K562 (cell line): ENCODE data around the gene GCK. TPM values are rescaled to one million over a fixed set of nuclear protein-coding genes. Genes with fewer than 3 reads are reported as not detected.

Source experiments
- ATAC-seq: fragments of 200-7000 bp; cut with Tn5 transposase; 3 replicates; pipeline ENCODE4 v1.9.1; 2020; ENCODE audit warnings: moderate library complexity
- BruUV-seq: library from RNA; stranded (reverse); fragments of 400-500 nt; replicated peaks from 2 replicates; lab custom pipeline; 2021; lab: Mats Ljungman, UMichigan
- CTCF ChIA-PET: fragments of 300-600 bp; formaldehyde crosslinking; extraction: SDS; loops from one replicate; lab custom pipeline; 2021; ENCODE audit warnings: low intra/inter-chr PET ratio; lab: Yijun Ruan, JAX
- POLR2A ChIA-PET: fragments of 300-600, 350-650 bp; sonication (Branson Sonifier 250); formaldehyde crosslinking; extraction: SDS; loops from one replicate; lab custom pipeline; 2021; ENCODE audit warnings: antibody characterized with exemption, inconsistent platforms; lab: Yijun Ruan, JAX
- DNase-seq, 4 experiments: peaks; one replicate each; pipeline versions ENCODE4 v3.0.0 to v3.0.0-alpha.2; 2011 to 2018; ENCODE audit warnings: low spot score in 3 of 4, mixed read lengths in 3 of 4; ENCODE audit errors: extremely low read depth in 1 of 4
- FAIRE-seq: peaks from 2 replicates; lab custom pipeline; 2011; peaks lifted over from hg19 to GRCh38; lab: Jason Lieb, UNC
- H2AFZ ChIP-seq: 2 replicates; pipeline ENCODE4 v1.6.0; 2011; ENCODE audit warnings: low read depth, low read length, control low read depth, inconsistent platforms
- H3K27ac ChIP-seq: fragments of 200-600 bp; 3 replicates; pipeline ENCODE4 v1.8.0; 2011; ENCODE audit warnings: low read depth, mild to moderate bottlenecking, control low read depth, inconsistent platforms, low read length, moderate library complexity, mixed read lengths; ENCODE audit errors: extremely low read depth
- H3K27me3 ChIP-seq, 2 experiments: fragments of 300-600 bp in 1 of 2; 2 replicates in 1 of 2; 3 replicates in 1 of 2; pipeline versions ENCODE4 v1.6.0 to v1.8.0; 2011; ENCODE audit warnings: inconsistent platforms in 2 of 2, low read length in 2 of 2, mild to moderate bottlenecking in 1 of 2, mixed read lengths in 1 of 2, moderate library complexity in 1 of 2; ENCODE audit not compliant: control insufficient read depth in 2 of 2, insufficient read depth in 2 of 2
- H3K36me3 ChIP-seq: fragments of 300-600 bp; 3 replicates; pipeline ENCODE4 v1.8.0; 2011; ENCODE audit warnings: mild to moderate bottlenecking, low read length, inconsistent platforms; ENCODE audit not compliant: control insufficient read depth, insufficient read depth
- H3K4me1 ChIP-seq, 2 experiments: fragments of 200-600 bp in 1 of 2; replicated peaks in 1 of 2; 2 replicates in 1 of 2; 3 replicates in 1 of 2; pipeline versions ENCODE4 v1.5.1 to v1.8.0; 2011; ENCODE audit warnings: inconsistent platforms in 2 of 2, low read length in 2 of 2, mild to moderate bottlenecking in 1 of 2, mixed read lengths in 1 of 2, moderate library complexity in 1 of 2; ENCODE audit not compliant: control insufficient read depth in 2 of 2, insufficient read depth in 2 of 2
- H3K4me2 ChIP-seq: 2 replicates; pipeline ENCODE4 v1.6.1; 2011; ENCODE audit warnings: low read length, control low read depth, inconsistent platforms, mixed read lengths; ENCODE audit not compliant: insufficient read depth
- H3K4me3 ChIP-seq: fragments of 200-600 bp; sonication (generic), shearing (Covaris generic); 2 replicates; pipeline ENCODE4 v1.5.1; 2016; ENCODE audit warnings: control low read depth, inconsistent platforms
- H3K79me2 ChIP-seq: fragments of 200-600 bp; 3 replicates; pipeline ENCODE4 v1.8.0; 2011; ENCODE audit warnings: low read length, inconsistent platforms; ENCODE audit not compliant: control insufficient read depth, insufficient read depth
- H3K9ac ChIP-seq, 2 experiments: 2 replicates each; pipeline versions ENCODE4 v1.6.0 to v1.6.1; 2011; ENCODE audit warnings: low read depth in 2 of 2, low read length in 2 of 2, control low read depth in 1 of 2, inconsistent platforms in 1 of 2, mild to moderate bottlenecking in 1 of 2, mixed read lengths in 1 of 2; ENCODE audit not compliant: insufficient read depth in 1 of 2
- H3K9me1 ChIP-seq: one replicate; pipeline ENCODE4 v1.6.0; 2011; ENCODE audit warnings: inconsistent platforms, mild to moderate bottlenecking, low read length, moderate library complexity; ENCODE audit not compliant: control insufficient read depth, insufficient read depth
- H3K9me3 ChIP-seq: replicated peaks from 2 replicates; pipeline ENCODE4 v1.5.1; 2011; ENCODE audit warnings: low read depth, low read length, inconsistent platforms; ENCODE audit not compliant: control insufficient read depth, insufficient read depth
- H4K20me1 ChIP-seq: replicated peaks from 2 replicates; pipeline ENCODE4 v1.6.1; 2011; ENCODE audit warnings: low read length, inconsistent platforms, mixed read lengths; ENCODE audit not compliant: control insufficient read depth, insufficient read depth
- CXXC5 ChIP-seq: fragments of 250-450 bp; sonication (Bioruptor Pico); IDR thresholded peaks from 2 replicates; pipeline ENCODE4 v1.8.0; 2022; ENCODE audit warnings: inconsistent platforms, mild to moderate bottlenecking, moderate library complexity
- ELF4 ChIP-seq: fragments of 450-650 bp; formaldehyde crosslinking; IDR thresholded peaks from 2 replicates; pipeline ENCODE4 v1.4.0; 2022; ENCODE audit warnings: missing genetic modification characterization
- ESRRB ChIP-seq: fragments of 250-450 bp; sonication (Bioruptor Pico); IDR thresholded peaks from 2 replicates; pipeline ENCODE4 v1.5.0; 2020; ENCODE audit warnings: mild to moderate bottlenecking, moderate library complexity, borderline replicate concordance
- HDAC1 ChIP-seq, 2 experiments: fragments of 450-650 bp; IDR thresholded peaks; 2 replicates each; pipeline ENCODE4 v1.6.1; 2016 to 2017; ENCODE audit warnings: inconsistent platforms in 1 of 2, mild to moderate bottlenecking in 1 of 2, moderate library complexity in 1 of 2
- HDAC3 ChIP-seq: fragments of 450-650 bp; IDR thresholded peaks from 2 replicates; pipeline ENCODE4 v1.6.1; 2018; ENCODE audit warnings: borderline replicate concordance, mild to moderate bottlenecking, moderate library complexity; ENCODE audit not compliant: partially characterized antibody
- MCM5 ChIP-seq: fragments of 450-650 bp; IDR thresholded peaks from 2 replicates; pipeline ENCODE4 v1.6.1; 2016; ENCODE audit warnings: low read depth
- PCBP2 ChIP-seq: fragments of 200-400 bp; formaldehyde crosslinking; IDR thresholded peaks from 2 replicates; pipeline ENCODE4 v1.6.1; 2018; ENCODE audit warnings: low read length, low read depth, mild to moderate bottlenecking, moderate library complexity; ENCODE audit not compliant: poor library complexity, severe bottlenecking
- SAFB2 ChIP-seq: fragments of 200-400 bp; formaldehyde crosslinking; IDR thresholded peaks from 2 replicates; pipeline ENCODE4 v1.6.1; 2018; ENCODE audit warnings: borderline replicate concordance, low read length, low read depth, moderate library complexity; ENCODE audit not compliant: severe bottlenecking
- ZNF583 ChIP-seq: fragments of 250-450 bp; sonication (Bioruptor Pico); IDR thresholded peaks from 2 replicates; pipeline ENCODE4 v1.4.0; 2020
- WGBS: fragments of 100-300 bp; shearing (Covaris generic); methylation state at CpG from one replicate; pipeline ENCODE4 v1.1.6; 2016; ENCODE audit warnings: low coverage, mixed read lengths; ENCODE audit not compliant: insufficient coverage; ENCODE audit errors: missing lambda C conversion rate; 5-methylcytosine and 5-hydroxymethylcytosine counted together
- in situ Hi-C: fragments of 300-500 bp; cut with MboI; formaldehyde crosslinking; loops from 4 replicates; pipeline ENCODE4 v1.15.0; 2018; ENCODE audit warnings: inconsistent platforms, mixed read lengths
- intact Hi-C: fragments of 100-400 bp; cut with micrococcal nuclease; formaldehyde crosslinking; loops from 2 replicates; pipeline ENCODE4 v1.14.2; 2022
- polyA plus RNA-seq, 8 experiments: library from polyadenylated mRNA; depleted of rRNA in 4 of 8; stranded (reverse) in 5 of 8; unstranded in 3 of 8; fragments of >200 nt; fragmentation: Nextera tagmentation in 2 of 8; fragmentation: Illumina TruSeq in 1 of 8; extraction: Ambion mirVana in 2 of 8; extraction: Trizol in 1 of 8; gene quantifications; 2 replicates each; pipeline versions ENCODE4 v1.2.1 to v1.2.3, GENCODE V29; 2011 to 2014; ENCODE audit warnings: inconsistent platforms in 1 of 8, missing spikeins in 1 of 8
- total RNA-seq, 7 experiments: library from RNA; depleted of rRNA in 6 of 7; stranded (reverse); fragments of >200 nt in 6 of 7; fragmentation: Illumina TruSeq in 2 of 7; extraction: Trizol in 2 of 7; gene quantifications; 2 replicates each; pipeline versions ENCODE4 v1.2.1 to v1.2.3, GENCODE V29; 2011 to 2021; ENCODE audit warnings: low replicate concordance in 1 of 7
- TF ChIP-seq, protein P1 (sequence below): fragments of 450-650 bp; IDR thresholded peaks from 2 replicates; pipeline ENCODE4 v1.6.1; 2017; ENCODE audit warnings: antibody characterized with exemption
- TF ChIP-seq, protein P2 (sequence below): sonication (generic); formaldehyde crosslinking; IDR thresholded peaks from 2 replicates; pipeline ENCODE4 v1.8.0; 2022; ENCODE audit warnings: mild to moderate bottlenecking, low read depth, missing genetic modification reagents
- TF ChIP-seq, protein P3 (sequence below): sonication (generic); formaldehyde crosslinking; IDR thresholded peaks from 2 replicates; pipeline ENCODE4 v1.8.1; 2023; ENCODE audit warnings: mild to moderate bottlenecking, missing genetic modification reagents
- TF ChIP-seq, protein P4 (sequence below): fragments of 450-650 bp; conservative IDR thresholded peaks from 2 replicates; pipeline ENCODE4 v1.6.1; 2016; ENCODE audit warnings: missing genetic modification characterization, low read depth, mild to moderate bottlenecking, control low read depth, missing compliant biosample characterization

GCK gene
- total and polyA plus RNA-seq, 9 of the 15 experiments (the other 6 are each of a cell fraction or from before 2014, with no cell fraction given): 0.11 to 0.55 (median 0.16) TPM; not detected in 3

DNA sequence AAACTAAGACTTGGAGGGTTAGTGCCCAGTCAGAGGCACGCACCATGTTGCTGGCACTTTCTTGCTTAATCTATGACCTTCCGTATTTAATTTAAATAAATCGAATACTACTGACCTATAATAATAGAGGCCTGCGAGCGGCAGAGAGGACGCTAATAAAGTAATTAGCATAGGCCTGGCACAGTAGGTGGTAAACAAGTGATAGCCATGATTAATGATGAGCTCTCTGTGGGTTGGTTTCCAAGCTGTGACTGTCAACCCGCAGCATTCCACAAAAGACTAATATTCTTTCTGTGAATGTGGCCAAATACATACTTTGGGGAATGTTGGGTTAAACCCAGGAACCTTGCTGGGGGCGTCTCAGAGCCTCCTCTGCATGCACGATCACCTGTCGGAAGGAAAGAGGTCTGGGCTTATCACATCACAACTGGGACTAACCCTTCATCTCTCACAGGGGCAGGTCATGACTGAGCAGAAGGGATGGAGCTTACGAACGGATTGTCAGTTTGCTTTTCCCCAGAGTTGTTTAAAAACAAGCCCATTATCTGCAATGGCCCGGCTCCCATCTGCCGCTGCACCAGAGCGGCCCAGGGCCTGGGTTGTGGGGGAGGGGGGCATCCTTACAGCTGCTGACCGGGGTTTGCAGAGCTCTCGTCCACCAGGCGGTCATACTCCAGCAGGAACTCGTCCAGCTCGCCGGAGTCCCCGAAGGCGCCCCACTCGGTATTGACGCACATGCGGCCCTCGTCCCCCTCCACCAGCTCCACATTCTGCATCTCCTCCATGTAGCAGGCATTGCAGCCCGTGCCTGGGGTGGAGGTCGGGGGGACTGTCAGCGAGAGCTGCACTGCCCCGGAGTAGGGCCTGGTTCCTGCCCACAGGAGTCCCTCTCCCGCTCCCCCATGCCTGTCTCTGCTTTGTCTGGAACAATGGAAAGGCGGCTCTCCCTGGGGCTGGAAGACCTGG lies 41.9 kb downstream of the GCK start:
- H2AFZ ChIP-seq: peak overlapping the region; percentile 99
- H3K9me1 ChIP-seq: no peaks in the 10 kb centered on the region
- H3K79me2 ChIP-seq: no peaks in the 10 kb centered on the region
- in situ Hi-C loops (no loop called here), intact Hi-C loops (loop anchor here (5.0 kb wide), 1 partner anchor 50 kb away; no protein-coding TSS in a partner anchor)
- no peaks in the 10 kb centered on the region for H3K9me3 ChIP-seq
- 13% methylated on average over 26 of the region's 33 CpGs for WGBS
- H3K4me3 ChIP-seq: no peak overlapping the region
- H3K4me1 ChIP-seq: peaks cover 21 to 71% of the 10 kb centered on the region in 2 experiments
- no peaks in the 10 kb centered on the region for H4K20me1 ChIP-seq
- H3K36me3 ChIP-seq: no peaks in the 10 kb centered on the region
- DNase-seq (peak; percentile 80 to 93 (median 86)), FAIRE-seq (peak; percentile 99), ATAC-seq (peak; percentile 85)
- BruUV-seq: no TSS peak
- ChIA-PET POLR2A (interaction anchor here (0.6 to 2.1 kb wide), 10 partner anchors 10 to 209 kb away, joined by 3 to 9 read pairs (median 4); partner anchors contain the start of gene POLD2), CTCF (no interaction called here)
- H3K9ac ChIP-seq: peak overlapping the region; percentile 42 to 93
- peak overlapping the region; percentile 79 for H3K27ac ChIP-seq
- H3K4me2 ChIP-seq: peak overlapping the region; percentile 53
- H3K27me3 ChIP-seq: no peaks in the 10 kb centered on the region
- TF ChIP-seq CXXC5 (CRISPR knock-in tag) (peak; percentile 60), SAFB2 (no peak), PCBP2 (no peak), ESRRB (no peak), ELF4 (CRISPR knock-in tag) (no peak), ZNF583 (0 out of 2 replicates have a peak, but pooled peaks have one; percentile 24), HDAC3 (no peak), HDAC1 (IDR thresholded peaks at IDR 0.05) (peak; percentile 31 to 73; a peak in 3 of 4 replicates), MCM5 (no peak)
- TF ChIP-seq, protein P1, sequence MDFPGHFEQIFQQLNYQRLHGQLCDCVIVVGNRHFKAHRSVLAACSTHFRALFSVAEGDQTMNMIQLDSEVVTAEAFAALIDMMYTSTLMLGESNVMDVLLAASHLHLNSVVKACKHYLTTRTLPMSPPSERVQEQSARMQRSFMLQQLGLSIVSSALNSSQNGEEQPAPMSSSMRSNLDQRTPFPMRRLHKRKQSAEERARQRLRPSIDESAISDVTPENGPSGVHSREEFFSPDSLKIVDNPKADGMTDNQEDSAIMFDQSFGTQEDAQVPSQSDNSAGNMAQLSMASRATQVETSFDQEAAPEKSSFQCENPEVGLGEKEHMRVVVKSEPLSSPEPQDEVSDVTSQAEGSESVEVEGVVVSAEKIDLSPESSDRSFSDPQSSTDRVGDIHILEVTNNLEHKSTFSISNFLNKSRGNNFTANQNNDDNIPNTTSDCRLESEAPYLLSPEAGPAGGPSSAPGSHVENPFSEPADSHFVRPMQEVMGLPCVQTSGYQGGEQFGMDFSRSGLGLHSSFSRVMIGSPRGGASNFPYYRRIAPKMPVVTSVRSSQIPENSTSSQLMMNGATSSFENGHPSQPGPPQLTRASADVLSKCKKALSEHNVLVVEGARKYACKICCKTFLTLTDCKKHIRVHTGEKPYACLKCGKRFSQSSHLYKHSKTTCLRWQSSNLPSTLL: no peak
- TF ChIP-seq, protein P2, sequence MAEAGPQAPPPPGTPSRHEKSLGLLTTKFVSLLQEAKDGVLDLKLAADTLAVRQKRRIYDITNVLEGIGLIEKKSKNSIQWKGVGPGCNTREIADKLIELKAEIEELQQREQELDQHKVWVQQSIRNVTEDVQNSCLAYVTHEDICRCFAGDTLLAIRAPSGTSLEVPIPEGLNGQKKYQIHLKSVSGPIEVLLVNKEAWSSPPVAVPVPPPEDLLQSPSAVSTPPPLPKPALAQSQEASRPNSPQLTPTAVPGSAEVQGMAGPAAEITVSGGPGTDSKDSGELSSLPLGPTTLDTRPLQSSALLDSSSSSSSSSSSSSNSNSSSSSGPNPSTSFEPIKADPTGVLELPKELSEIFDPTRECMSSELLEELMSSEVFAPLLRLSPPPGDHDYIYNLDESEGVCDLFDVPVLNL: no peak
- TF ChIP-seq, protein P3, sequence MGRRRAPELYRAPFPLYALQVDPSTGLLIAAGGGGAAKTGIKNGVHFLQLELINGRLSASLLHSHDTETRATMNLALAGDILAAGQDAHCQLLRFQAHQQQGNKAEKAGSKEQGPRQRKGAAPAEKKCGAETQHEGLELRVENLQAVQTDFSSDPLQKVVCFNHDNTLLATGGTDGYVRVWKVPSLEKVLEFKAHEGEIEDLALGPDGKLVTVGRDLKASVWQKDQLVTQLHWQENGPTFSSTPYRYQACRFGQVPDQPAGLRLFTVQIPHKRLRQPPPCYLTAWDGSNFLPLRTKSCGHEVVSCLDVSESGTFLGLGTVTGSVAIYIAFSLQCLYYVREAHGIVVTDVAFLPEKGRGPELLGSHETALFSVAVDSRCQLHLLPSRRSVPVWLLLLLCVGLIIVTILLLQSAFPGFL: no peak
- TF ChIP-seq, protein P4, sequence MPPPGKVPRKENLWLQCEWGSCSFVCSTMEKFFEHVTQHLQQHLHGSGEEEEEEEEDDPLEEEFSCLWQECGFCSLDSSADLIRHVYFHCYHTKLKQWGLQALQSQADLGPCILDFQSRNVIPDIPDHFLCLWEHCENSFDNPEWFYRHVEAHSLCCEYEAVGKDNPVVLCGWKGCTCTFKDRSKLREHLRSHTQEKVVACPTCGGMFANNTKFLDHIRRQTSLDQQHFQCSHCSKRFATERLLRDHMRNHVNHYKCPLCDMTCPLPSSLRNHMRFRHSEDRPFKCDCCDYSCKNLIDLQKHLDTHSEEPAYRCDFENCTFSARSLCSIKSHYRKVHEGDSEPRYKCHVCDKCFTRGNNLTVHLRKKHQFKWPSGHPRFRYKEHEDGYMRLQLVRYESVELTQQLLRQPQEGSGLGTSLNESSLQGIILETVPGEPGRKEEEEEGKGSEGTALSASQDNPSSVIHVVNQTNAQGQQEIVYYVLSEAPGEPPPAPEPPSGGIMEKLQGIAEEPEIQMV (tag): no peak
